ENCODE results near the gene TRRAP.
"Not testable (repeated sequence)": the region's sequence is repeated elsewhere in the genome, so short reads cannot be mapped to it uniquely, and the experiment has no call there.

The TRRAP gene

GRCh38 chr7:98869597-98870120 lies 8.7 kb upstream of the TRRAP start, which contains the start of gene TMEM130:
TSS of gene TMEM130 (minus strand) at chr7:98870014. CDS start at chr7:98869861, 153 bp downstream.
- Histone ChIP-seq H3K27ac (ENCODE audit: low read depth, low read length) (no peak within 1 kb of the TSS), H3K9ac (ENCODE audit: low read length) (no peak within 1 kb of the TSS), H3K4me3 (ENCODE audit: low read length) (no peak within 1 kb of the TSS), H3K36me3 (ENCODE audit: control insufficient read depth, insufficient read depth, low read length) (no peaks in the 10 kb centered on the region), H3K4me1 (ENCODE audit: control insufficient read depth, insufficient read depth, low read length) (no peaks in the 10 kb centered on the region), H3K27me3 (ENCODE audit: control insufficient read depth, insufficient read depth, low read length) (peaks cover 11% of the 10 kb centered on the region)

GRCh38 chr7:98870121-98870651 lies 8.1 kb upstream of the TRRAP start:
- H3K4me3 ChIP-seq (ENCODE audit: low read length) = no peak overlapping the region
- peaks cover 11% of the 10 kb centered on the region for H3K27me3 ChIP-seq (ENCODE audit: control insufficient read depth, insufficient read depth, low read length)

GRCh38 chr7:98870807-98871491 lies 7.4 kb upstream of the TRRAP start:
- H3K9ac ChIP-seq (ENCODE audit: low read length) = no peak overlapping the region
- no peak overlapping the region for H3K27ac ChIP-seq (ENCODE audit: low read depth, low read length)

More at GRCh38 chr7:98870121-98870651, 8.1 kb upstream of the TRRAP start:
- no peak overlapping the region for H3K27ac ChIP-seq (ENCODE audit: low read depth, low read length)
- no peak overlapping the region for H3K9ac ChIP-seq (ENCODE audit: low read length)
- H3K36me3 ChIP-seq (ENCODE audit: control insufficient read depth, insufficient read depth, low read length) = no peaks in the 10 kb centered on the region
- H3K4me1 ChIP-seq (ENCODE audit: control insufficient read depth, insufficient read depth, low read length) = no peaks in the 10 kb centered on the region

GRCh38 chr7:98872328-98872924 lies 5.9 kb upstream of the TRRAP start:
- Histone ChIP-seq H3K36me3 (ENCODE audit: control insufficient read depth, insufficient read depth, low read length) (no peaks in the 10 kb centered on the region), H3K4me1 (ENCODE audit: control insufficient read depth, insufficient read depth, low read length) (no peaks in the 10 kb centered on the region), H3K27ac (ENCODE audit: low read depth, low read length) (no peak overlapping the region), H3K27me3 (ENCODE audit: control insufficient read depth, insufficient read depth, low read length) (peaks cover 8% of the 10 kb centered on the region), H3K9ac (ENCODE audit: low read length) (no peak overlapping the region), H3K4me3 (ENCODE audit: low read length) (no peak overlapping the region)

More at GRCh38 chr7:98870807-98871491, 7.4 kb upstream of the TRRAP start:
- H3K27me3 ChIP-seq (ENCODE audit: control insufficient read depth, insufficient read depth, low read length) = peaks cover 11% of the 10 kb centered on the region
- H3K4me1 ChIP-seq (ENCODE audit: control insufficient read depth, insufficient read depth, low read length) = no peaks in the 10 kb centered on the region
- H3K4me3 ChIP-seq (ENCODE audit: low read length) = no peak overlapping the region
- H3K36me3 ChIP-seq (ENCODE audit: control insufficient read depth, insufficient read depth, low read length) = no peaks in the 10 kb centered on the region

GRCh38 chr7:98873610-98874009 lies 4.7 kb upstream of the TRRAP start:
- not testable (repeated sequence) for H3K9ac ChIP-seq (ENCODE audit: low read length); H3K4me3 ChIP-seq (ENCODE audit: low read length); H3K36me3 ChIP-seq (ENCODE audit: control insufficient read depth, insufficient read depth, low read length); H3K4me1 ChIP-seq (ENCODE audit: control insufficient read depth, insufficient read depth, low read length); H3K27me3 ChIP-seq (ENCODE audit: control insufficient read depth, insufficient read depth, low read length); H3K27ac ChIP-seq (ENCODE audit: low read depth, low read length)

- Histone ChIP-seq H3K27me3 (ENCODE audit: control insufficient read depth, insufficient read depth, low read length) (peaks cover 8% of the 10 kb centered on the region), H3K4me3 (ENCODE audit: low read length) (no peak overlapping the region), H3K27ac (ENCODE audit: low read depth, low read length) (no peak overlapping the region), H3K4me1 (ENCODE audit: control insufficient read depth, insufficient read depth, low read length) (peaks cover 4% of the 10 kb centered on the region), H3K9ac (ENCODE audit: low read length) (no peak overlapping the region), H3K36me3 (ENCODE audit: control insufficient read depth, insufficient read depth, low read length) (no peaks in the 10 kb centered on the region)
Measured at GRCh38 chr7:98874942-98875341, 3.4 kb upstream of the TRRAP start.

GRCh38 chr7:98875501-98875900 lies 2.8 kb upstream of the TRRAP start:
- peaks cover 8% of the 10 kb centered on the region for H3K27me3 ChIP-seq (ENCODE audit: control insufficient read depth, insufficient read depth, low read length)
- no peak overlapping the region for H3K9ac ChIP-seq (ENCODE audit: low read length)
- H3K27ac ChIP-seq (ENCODE audit: low read depth, low read length) = no peak overlapping the region
- H3K4me3 ChIP-seq (ENCODE audit: low read length) = no peak overlapping the region
- no peaks in the 10 kb centered on the region for H3K36me3 ChIP-seq (ENCODE audit: control insufficient read depth, insufficient read depth, low read length)
- peaks cover 4% of the 10 kb centered on the region for H3K4me1 ChIP-seq (ENCODE audit: control insufficient read depth, insufficient read depth, low read length)

GRCh38 chr7:98877146-98877545 lies 1.2 kb upstream of the TRRAP start:
- Histone ChIP-seq H3K9ac (ENCODE audit: low read length) (no peak overlapping the region), H3K27me3 (ENCODE audit: control insufficient read depth, insufficient read depth, low read length) (no peaks in the 10 kb centered on the region), H3K4me1 (ENCODE audit: control insufficient read depth, insufficient read depth, low read length) (peaks cover 4% of the 10 kb centered on the region), H3K27ac (ENCODE audit: low read depth, low read length) (no peak overlapping the region), H3K4me3 (ENCODE audit: low read length) (no peak overlapping the region), H3K36me3 (ENCODE audit: control insufficient read depth, insufficient read depth, low read length) (peaks cover 2% of the 10 kb centered on the region)

- H3K36me3 ChIP-seq (ENCODE audit: control insufficient read depth, insufficient read depth, low read length) = peaks cover 2% of the 10 kb centered on the region
- peaks cover 4% of the 10 kb centered on the region for H3K4me1 ChIP-seq (ENCODE audit: control insufficient read depth, insufficient read depth, low read length)
- no peaks in the 10 kb centered on the region for H3K27me3 ChIP-seq (ENCODE audit: control insufficient read depth, insufficient read depth, low read length)
- peak overlapping the region; percentile 92 for H3K4me3 ChIP-seq (ENCODE audit: low read length)
- H3K9ac ChIP-seq (ENCODE audit: low read length) = no peak overlapping the region
- peak overlapping the region; percentile 94 for H3K27ac ChIP-seq (ENCODE audit: low read depth, low read length)
Measured at GRCh38 chr7:98877692-98878364, 504 bp upstream of the TRRAP start.

- Histone ChIP-seq H3K4me1 (ENCODE audit: control insufficient read depth, insufficient read depth, low read length) (peaks cover 4% of the 10 kb centered on the region), H3K4me3 (ENCODE audit: low read length) (peak overlapping the region; percentile 92), H3K27me3 (ENCODE audit: control insufficient read depth, insufficient read depth, low read length) (no peaks in the 10 kb centered on the region), H3K36me3 (ENCODE audit: control insufficient read depth, insufficient read depth, low read length) (peaks cover 2% of the 10 kb centered on the region), H3K9ac (ENCODE audit: low read length) (peak overlapping the region; percentile 77), H3K27ac (ENCODE audit: low read depth, low read length) (peak overlapping the region; percentile 94)
Measured at GRCh38 chr7:98879198-98879978, 1.1 kb downstream of the TRRAP start.

- Histone ChIP-seq H3K36me3 (ENCODE audit: control insufficient read depth, insufficient read depth, low read length) (peaks cover 2% of the 10 kb centered on the region), H3K4me1 (ENCODE audit: control insufficient read depth, insufficient read depth, low read length) (peaks cover 4% of the 10 kb centered on the region), H3K4me3 (ENCODE audit: low read length) (peak overlapping the region; percentile 92), H3K27ac (ENCODE audit: low read depth, low read length) (no peak overlapping the region), H3K27me3 (ENCODE audit: control insufficient read depth, insufficient read depth, low read length) (no peaks in the 10 kb centered on the region), H3K9ac (ENCODE audit: low read length) (peak overlapping the region; percentile 2)
Measured at GRCh38 chr7:98879979-98880315, 1.6 kb downstream of the TRRAP start.

GRCh38 chr7:98880485-98880884 lies 2.2 kb downstream of the TRRAP start:
- Histone ChIP-seq H3K27ac (ENCODE audit: low read depth, low read length) (no peak overlapping the region), H3K4me1 (ENCODE audit: control insufficient read depth, insufficient read depth, low read length) (peaks cover 4% of the 10 kb centered on the region), H3K9ac (ENCODE audit: low read length) (no peak overlapping the region), H3K4me3 (ENCODE audit: low read length) (no peak overlapping the region), H3K36me3 (ENCODE audit: control insufficient read depth, insufficient read depth, low read length) (peaks cover 2% of the 10 kb centered on the region), H3K27me3 (ENCODE audit: control insufficient read depth, insufficient read depth, low read length) (no peaks in the 10 kb centered on the region)

All from rectal smooth muscle tissue (tissue), 1 donor.